ENCODE measurements around the gene PEA15. TPM values are rescaled to one million over a fixed set of nuclear protein-coding genes. Genes with fewer than 3 reads are reported as not detected.

The PEA15 gene
- total and polyA plus RNA-seq, 2 donors (not counting 3 experiments of a cell fraction or from before 2014, with no cell fraction given) = 250 to 304 TPM

DNA sequence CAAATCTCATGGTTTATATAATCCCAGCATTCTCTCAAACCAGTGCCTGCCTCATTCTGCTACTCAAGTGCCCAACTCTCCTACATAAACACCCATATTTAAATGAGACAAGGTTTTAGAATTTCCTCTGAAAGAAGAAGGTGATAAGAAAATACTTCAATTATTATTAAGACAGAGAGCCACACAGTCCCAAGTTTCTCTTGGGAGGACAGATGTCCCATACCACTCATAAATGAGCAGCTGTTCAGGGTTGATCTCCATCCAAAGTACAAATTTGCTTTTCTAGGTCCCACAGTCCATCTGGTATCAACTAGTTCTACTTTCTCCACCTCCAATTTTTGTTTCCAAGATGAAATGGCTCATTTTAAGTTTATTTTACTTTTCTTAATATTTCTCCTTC lies 45.8 kb downstream of the PEA15 start:
- CTCF ChIA-PET = interaction anchor here (1.5 to 4.6 kb wide), 11 partner anchors 9 to 165 kb away, joined by 7 to 205 read pairs (median 46); partner anchors contain the start of genes CASQ1 and IGSF8
- H3K9me1 ChIP-seq (replicated peaks; ENCODE audit: control insufficient read depth, extremely low read depth, insufficient read depth, low read length) = no peaks in the 10 kb centered on the region
- TF ChIP-seq POLR2AphosphoS5 (IDR thresholded peaks at IDR 0.05; ENCODE audit: insufficient read depth, low read depth, low read length) (no peak), POLR2A (IDR thresholded peaks at IDR 0.05; ENCODE audit: low read depth, low read length) (no peak), EZH2 (IDR thresholded peaks at IDR 0.05; ENCODE audit: borderline replicate concordance, low read depth, low read length, severe bottlenecking) (no peak), MYC (IDR thresholded peaks at IDR 0.05; ENCODE audit: low read depth, low read length) (no peak), FOS (IDR thresholded peaks at IDR 0.05; ENCODE audit: borderline replicate concordance, insufficient read depth, low read length) (no peak), JUN (IDR thresholded peaks at IDR 0.05; ENCODE audit: borderline replicate concordance, insufficient read depth, insufficient read length, low read depth) (no peak), GATA2 (IDR thresholded peaks at IDR 0.05; ENCODE audit: insufficient read depth, insufficient read length, low read depth, low read length) (no peak)
- TF ChIP-seq, protein P1, sequence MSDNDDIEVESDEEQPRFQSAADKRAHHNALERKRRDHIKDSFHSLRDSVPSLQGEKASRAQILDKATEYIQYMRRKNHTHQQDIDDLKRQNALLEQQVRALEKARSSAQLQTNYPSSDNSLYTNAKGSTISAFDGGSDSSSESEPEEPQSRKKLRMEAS (IDR thresholded peaks at IDR 0.05; ENCODE audit: insufficient read depth, insufficient read length) = no peak
- TF ChIP-seq, protein P2, sequence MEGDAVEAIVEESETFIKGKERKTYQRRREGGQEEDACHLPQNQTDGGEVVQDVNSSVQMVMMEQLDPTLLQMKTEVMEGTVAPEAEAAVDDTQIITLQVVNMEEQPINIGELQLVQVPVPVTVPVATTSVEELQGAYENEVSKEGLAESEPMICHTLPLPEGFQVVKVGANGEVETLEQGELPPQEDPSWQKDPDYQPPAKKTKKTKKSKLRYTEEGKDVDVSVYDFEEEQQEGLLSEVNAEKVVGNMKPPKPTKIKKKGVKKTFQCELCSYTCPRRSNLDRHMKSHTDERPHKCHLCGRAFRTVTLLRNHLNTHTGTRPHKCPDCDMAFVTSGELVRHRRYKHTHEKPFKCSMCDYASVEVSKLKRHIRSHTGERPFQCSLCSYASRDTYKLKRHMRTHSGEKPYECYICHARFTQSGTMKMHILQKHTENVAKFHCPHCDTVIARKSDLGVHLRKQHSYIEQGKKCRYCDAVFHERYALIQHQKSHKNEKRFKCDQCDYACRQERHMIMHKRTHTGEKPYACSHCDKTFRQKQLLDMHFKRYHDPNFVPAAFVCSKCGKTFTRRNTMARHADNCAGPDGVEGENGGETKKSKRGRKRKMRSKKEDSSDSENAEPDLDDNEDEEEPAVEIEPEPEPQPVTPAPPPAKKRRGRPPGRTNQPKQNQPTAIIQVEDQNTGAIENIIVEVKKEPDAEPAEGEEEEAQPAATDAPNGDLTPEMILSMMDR (IDR thresholded peaks at IDR 0.05; ENCODE audit: extremely low read depth in 1 of 2, insufficient read depth in 1 of 2, low read depth in 1 of 2, low read length in 2 of 2) = no peak
- H2AFZ ChIP-seq (ENCODE audit: low read depth, low read length) = no peak overlapping the region
- peaks cover 2% of the 10 kb centered on the region for H4K20me1 ChIP-seq (replicated peaks; ENCODE audit: control insufficient read depth, extremely low read depth, insufficient read depth, low read length)
- no TSS peak for BruUV-seq (replicated peaks)
- H3K27me3 ChIP-seq (ENCODE audit: control insufficient read depth in 2 of 2, insufficient read depth in 2 of 2, low read length in 2 of 2) = no peaks in the 10 kb centered on the region
- no peak overlapping the region for H3K27ac ChIP-seq (ENCODE audit: insufficient read depth, low read depth, low read length)
- H3K4me2 ChIP-seq (ENCODE audit: insufficient read depth, low read length) = no peak overlapping the region
- FAIRE-seq = no peak
- peaks cover 0 to 2% of the 10 kb centered on the region in 2 experiments for H3K36me3 ChIP-seq (ENCODE audit: control insufficient read depth in 2 of 2, extremely low read depth in 1 of 2, insufficient read depth in 2 of 2, low read length in 2 of 2)
- intact Hi-C loops (cut with micrococcal nuclease) = no loop called here
- DNase-seq (ENCODE audit: low read depth, low spot score) = no peak
- peaks cover 5% of the 10 kb centered on the region for H3K4me1 ChIP-seq (ENCODE audit: control insufficient read depth, extremely low read depth, insufficient read depth, low read length)
- dilution Hi-C loops (cut with MboI; ENCODE audit: extremely low pct_ligation_motif_present, low sequenced_read_pairs) = no loop called here
- POLR2A ChIA-PET = no interaction called here
- peaks cover 39% of the 10 kb centered on the region for H3K79me2 ChIP-seq (ENCODE audit: control insufficient read depth, insufficient read depth, low read length)
- H3K4me3 ChIP-seq (replicated peaks in 1 of 3; ENCODE audit: insufficient read depth in 1 of 3, low read depth in 1 of 3, low read length in 3 of 3) = no peak overlapping the region
- no peak overlapping the region for H3K9ac ChIP-seq (replicated peaks; ENCODE audit: extremely low read depth, insufficient read depth, low read length)
- no peaks in the 10 kb centered on the region for H3K9me3 ChIP-seq (replicated peaks; ENCODE audit: control insufficient read depth, insufficient read depth, low read length)

Data from endothelial cell of umbilical vein (primary cell).